AG09309 (cell line): ENCODE results near the gene BCL6B.

Experiments
- DNase-seq: peaks from one replicate; pipeline ENCODE4 v3.0.0-alpha.2; 2010; ENCODE audit warnings: low read depth
- H3K4me3 ChIP-seq: 2 replicates; pipeline ENCODE4 v1.5.1; 2011; ENCODE audit warnings: mild to moderate bottlenecking, low read depth, low read length, moderate library complexity; ENCODE audit not compliant: control insufficient read depth
- TF ChIP-seq, protein P1 (sequence below): IDR thresholded peaks from 2 replicates; pipeline ENCODE4 v1.5.1; 2011; ENCODE audit warnings: mild to moderate bottlenecking, low read depth, low read length, inconsistent platforms; ENCODE audit not compliant: insufficient read depth, control insufficient read depth; ENCODE audit errors: missing control alignments

The BCL6B gene

DNA sequence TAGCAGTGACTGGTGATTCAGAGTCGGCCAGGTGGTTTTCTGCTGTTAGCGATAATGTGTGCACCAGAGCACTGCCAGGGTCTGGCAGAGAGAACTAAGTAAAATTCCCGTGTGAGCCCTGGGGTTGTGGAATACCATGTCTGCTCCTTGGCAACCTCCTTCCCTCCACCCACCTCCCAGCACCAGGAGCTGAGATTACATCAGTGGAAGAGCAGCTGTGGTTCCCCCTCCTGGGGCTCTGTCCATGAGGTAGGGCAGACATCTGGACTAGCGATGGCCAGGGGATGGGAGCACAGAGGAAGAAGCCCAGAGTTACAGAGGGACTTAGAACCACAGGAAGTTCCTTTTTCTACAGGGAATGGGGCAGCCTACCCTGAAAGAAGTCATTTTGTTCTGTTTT is 41.4 kb downstream of the BCL6B start:
- DNase-seq: no peak
- TF ChIP-seq, protein P1, sequence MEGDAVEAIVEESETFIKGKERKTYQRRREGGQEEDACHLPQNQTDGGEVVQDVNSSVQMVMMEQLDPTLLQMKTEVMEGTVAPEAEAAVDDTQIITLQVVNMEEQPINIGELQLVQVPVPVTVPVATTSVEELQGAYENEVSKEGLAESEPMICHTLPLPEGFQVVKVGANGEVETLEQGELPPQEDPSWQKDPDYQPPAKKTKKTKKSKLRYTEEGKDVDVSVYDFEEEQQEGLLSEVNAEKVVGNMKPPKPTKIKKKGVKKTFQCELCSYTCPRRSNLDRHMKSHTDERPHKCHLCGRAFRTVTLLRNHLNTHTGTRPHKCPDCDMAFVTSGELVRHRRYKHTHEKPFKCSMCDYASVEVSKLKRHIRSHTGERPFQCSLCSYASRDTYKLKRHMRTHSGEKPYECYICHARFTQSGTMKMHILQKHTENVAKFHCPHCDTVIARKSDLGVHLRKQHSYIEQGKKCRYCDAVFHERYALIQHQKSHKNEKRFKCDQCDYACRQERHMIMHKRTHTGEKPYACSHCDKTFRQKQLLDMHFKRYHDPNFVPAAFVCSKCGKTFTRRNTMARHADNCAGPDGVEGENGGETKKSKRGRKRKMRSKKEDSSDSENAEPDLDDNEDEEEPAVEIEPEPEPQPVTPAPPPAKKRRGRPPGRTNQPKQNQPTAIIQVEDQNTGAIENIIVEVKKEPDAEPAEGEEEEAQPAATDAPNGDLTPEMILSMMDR: no peak
- no peak overlapping the region for H3K4me3 ChIP-seq

DNA sequence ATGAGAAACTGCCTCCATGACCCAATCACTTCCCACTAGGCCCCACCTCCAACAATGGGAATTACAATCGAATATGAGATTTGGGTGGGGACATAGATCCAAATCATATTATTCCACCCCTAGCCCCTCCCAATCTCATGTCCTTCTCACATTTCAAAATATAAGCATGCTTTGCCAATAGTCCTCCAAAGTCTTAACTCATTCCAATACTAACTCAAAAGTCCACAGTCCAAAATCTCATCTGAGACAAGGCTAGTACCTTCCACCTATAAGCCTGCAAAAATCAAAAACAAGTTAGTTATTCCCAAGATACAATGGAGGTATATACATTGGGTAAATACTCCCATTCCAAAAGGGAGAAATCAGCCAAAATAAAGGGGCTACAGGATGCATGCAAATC is 44.3 kb downstream of the BCL6B start:
- TF ChIP-seq, protein P1: no peak
- H3K4me3 ChIP-seq: no peak overlapping the region
- no peak for DNase-seq

DNA sequence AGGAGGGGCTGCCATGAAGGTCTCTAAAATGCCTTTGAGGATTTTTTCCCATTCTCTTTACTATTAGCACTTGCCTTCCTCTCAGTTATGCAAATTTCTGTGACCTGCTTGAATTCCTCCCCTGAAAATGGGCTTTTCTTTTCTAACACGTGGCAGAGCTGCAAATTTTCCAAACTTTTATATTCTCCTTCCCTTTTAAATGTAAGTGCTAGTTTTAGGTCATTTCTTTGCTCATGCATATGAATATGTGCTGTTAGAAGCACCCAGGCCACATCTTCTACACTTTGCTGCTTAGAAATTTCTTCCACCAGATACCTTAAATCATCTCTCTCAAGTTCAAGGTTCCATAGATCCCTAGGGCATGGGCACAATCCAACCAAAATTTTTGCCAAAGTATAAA is 45.4 kb downstream of the BCL6B start:
- no peak overlapping the region for H3K4me3 ChIP-seq
- no peak for DNase-seq
- TF ChIP-seq, protein P1: no peak

DNA sequence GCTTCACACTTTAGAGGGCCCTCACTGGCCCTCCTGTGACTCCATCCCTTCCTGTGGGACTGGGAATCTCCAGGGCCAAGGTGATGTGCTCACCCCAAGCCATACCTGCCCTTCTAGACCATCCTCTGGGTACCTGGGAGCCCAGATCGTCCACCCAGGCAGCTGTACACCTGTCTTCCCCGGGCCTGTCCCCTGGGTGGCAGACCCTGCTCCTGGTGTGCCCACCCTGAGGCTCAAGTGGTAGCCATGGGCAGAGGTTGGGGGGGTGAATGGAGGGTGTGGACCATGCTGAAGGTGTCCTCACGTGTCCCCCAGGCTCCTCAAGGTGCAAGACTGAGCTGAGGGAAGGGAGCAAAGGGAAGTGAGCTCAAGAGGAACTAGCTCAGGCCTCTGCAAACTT is 47.9 kb downstream of the BCL6B start:
- TF ChIP-seq, protein P1: no peak
- H3K4me3 ChIP-seq: no peak overlapping the region
- DNase-seq: no peak

DNA sequence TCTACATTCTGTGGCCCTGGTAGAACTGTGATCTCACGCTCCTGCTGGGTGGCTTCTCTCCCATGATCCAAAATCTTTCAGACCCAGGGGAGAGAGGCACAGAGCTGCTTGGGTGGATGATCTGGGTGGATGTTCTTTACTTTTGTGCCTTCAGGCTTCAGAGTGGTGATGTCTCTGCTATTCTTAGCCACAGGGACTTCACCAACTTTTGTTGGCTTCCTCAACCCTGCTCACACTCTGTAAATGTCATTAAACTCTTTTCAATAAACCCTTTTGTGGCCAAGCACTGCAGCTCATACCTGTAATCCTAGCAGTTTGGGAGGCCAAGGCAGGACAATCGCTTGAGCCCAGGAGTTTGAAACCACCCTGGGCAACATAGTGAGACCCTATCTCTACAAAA is 49.6 kb downstream of the BCL6B start:
- H3K4me3 ChIP-seq: no peak overlapping the region
- DNase-seq: no peak
- TF ChIP-seq, protein P1: no peak

DNA sequence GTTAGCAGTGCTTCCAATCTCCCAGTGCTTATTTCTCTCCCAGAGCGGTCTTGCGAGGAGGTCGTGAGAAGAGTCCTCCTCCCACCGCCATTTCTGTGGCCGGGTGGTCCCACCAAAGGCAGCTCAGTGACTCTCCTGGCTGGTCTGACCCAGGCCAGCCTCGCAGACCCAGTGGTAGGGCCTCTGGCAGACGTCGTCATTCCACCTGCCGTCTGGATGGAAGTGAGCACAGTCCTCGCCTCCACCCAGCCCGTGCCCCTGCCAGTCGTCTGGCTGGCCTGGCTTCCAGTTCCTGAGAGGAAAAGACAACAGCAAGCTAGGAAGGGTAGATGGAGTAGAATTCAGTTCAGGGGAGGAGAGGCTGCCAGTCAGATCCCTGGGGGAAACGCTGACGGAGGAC is 52.1 kb downstream of the BCL6B start:
- H3K4me3 ChIP-seq: no peak overlapping the region
- TF ChIP-seq, protein P1: no peak
- DNase-seq: no peak
